Cardiac fibroblast (primary cell): ENCODE results near the gene TGM6.

ENCODE experiments used
- DNase-seq, 2 donors: peaks; one replicate each; pipeline versions ENCODE4 v3.0.0 to v3.0.0-alpha.2; 2010; ENCODE audit warnings: low read depth in 2 of 2
- H3K4me3 ChIP-seq, 2 donors: replicated peaks in 1 of 2; 1 replicate in 1 of 2; 2 replicates in 1 of 2; pipeline ENCODE4 v1.5.1; 2011; ENCODE audit warnings: low read depth in 2 of 2, low read length in 2 of 2, mild to moderate bottlenecking in 2 of 2, moderate library complexity in 1 of 2
- CTCF ChIP-seq: IDR thresholded peaks from one replicate; pipeline ENCODE4 v1.5.1; 2011; ENCODE audit warnings: low read depth, mild to moderate bottlenecking, low read length, inconsistent platforms

Gene TGM6

GRCh38 chr20:2336471-2336870, 44.2 kb upstream of the TGM6 start:
- TF ChIP-seq CTCF: no peak
- no peak for DNase-seq
- no peak overlapping the region for H3K4me3 ChIP-seq

DNA sequence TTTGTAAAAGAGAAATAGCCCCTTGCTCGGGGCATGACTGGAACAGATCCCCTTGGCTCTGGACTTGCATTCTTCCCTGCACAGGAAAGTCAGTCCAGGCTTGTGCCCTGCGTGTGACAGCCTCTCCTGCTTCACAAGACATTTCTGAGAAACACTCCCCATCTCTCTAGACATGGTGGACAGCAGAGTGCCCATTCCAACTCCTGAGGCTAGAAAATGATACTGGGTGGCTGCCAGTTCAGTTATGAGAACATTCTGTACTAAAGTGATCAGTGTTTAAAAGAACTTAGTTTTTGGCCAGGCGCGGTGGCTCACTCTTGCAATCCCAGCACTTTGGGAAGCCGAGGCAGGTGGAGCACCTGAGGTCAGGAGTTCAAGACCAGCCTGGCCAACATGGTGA, 43.6 kb upstream of the TGM6 start:
- no peak for TF ChIP-seq CTCF
- no peak for DNase-seq

DNA sequence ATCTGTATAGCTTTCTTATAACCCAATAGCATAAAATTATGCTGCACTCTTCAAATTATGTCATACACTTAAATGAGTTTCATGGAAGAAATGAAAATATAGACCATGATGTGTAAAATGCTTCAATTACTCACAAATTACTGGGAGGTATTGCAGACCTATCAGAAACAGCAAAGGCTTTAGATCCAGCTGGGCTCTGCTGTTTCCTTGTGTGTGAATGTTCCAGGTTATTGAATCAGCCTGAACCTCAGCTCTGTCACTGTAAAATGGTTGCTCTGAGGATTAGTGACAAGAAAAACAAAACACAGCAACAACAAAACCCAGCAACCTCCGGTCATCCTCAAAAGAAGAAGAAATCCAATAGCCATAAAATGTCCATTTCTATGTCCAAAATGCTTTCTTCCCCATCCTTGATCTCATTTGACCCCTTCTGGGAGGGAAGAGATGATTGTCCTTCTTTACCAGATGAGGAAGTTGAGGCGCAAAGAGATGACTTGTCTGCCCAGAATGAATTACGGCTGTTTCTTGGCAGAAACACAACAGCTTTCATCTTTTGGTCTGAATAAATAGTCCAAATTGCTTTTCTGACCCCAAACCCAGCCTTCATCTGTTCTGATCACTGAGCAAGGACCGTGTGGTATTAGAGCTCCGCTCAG, 42.2 kb upstream of the TGM6 start:
- no peak for DNase-seq
- no peak for TF ChIP-seq CTCF
- H3K4me3 ChIP-seq: no peak overlapping the region

More for the DNA sequence above, 43.6 kb upstream of the TGM6 start:
- no peak overlapping the region for H3K4me3 ChIP-seq

DNA sequence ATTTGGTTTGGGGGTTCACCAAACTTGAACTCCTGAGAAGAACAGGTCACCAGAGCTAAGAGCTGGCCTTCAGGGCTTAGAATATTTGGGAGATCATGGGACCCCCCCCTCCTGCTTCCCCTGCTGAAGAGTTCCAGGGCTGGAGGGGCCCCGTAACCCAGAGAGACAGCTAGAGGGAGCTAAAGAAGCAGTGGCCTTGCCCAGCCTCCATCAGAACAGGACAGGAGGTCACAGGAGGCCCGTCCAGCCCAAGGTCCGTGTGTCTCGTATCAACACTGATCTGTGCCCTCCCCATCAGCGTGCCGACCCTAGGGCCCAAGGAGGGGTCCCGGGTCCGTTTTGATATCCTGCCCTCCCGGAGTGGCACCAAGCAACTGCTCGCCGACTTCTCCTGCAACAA, 40.6 kb upstream of the TGM6 start:
- no peak for TF ChIP-seq CTCF

DNA sequence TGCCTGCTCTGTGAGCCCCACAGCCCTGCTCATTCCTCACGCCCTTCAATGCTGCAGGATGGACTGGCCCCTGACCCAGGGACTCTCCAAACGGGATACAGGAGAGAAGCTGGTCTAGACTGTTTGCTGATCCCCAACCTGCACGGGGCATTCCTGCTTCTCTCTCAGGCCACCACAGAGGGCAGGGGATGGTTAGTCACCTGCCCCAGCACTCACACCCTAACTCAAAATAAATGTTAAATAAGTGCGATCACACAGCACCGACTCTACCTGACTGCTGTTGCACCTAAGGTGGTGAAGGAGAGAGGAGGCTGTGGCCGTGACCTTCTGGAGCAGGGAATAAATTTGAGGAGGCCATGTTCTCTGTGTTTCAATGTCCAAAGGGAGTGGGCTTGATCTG, 39.9 kb upstream of the TGM6 start:
- no peak for TF ChIP-seq CTCF
- H3K4me3 ChIP-seq: no peak overlapping the region
- no peak for DNase-seq

More for the DNA sequence above, 40.6 kb upstream of the TGM6 start:
- no peak overlapping the region for H3K4me3 ChIP-seq
- no peak for DNase-seq

- H3K4me3 ChIP-seq: no peak overlapping the region
- no peak for DNase-seq
- no peak for TF ChIP-seq CTCF
Measured at GRCh38 chr20:2341336-2341735, 39.4 kb upstream of the TGM6 start.

GRCh38 chr20:2342243-2342642, 38.5 kb upstream of the TGM6 start:
- no peak for TF ChIP-seq CTCF
- H3K4me3 ChIP-seq: no peak overlapping the region
- DNase-seq: no peak
